ENCODE measurements around the gene NUDT3.

DNA sequence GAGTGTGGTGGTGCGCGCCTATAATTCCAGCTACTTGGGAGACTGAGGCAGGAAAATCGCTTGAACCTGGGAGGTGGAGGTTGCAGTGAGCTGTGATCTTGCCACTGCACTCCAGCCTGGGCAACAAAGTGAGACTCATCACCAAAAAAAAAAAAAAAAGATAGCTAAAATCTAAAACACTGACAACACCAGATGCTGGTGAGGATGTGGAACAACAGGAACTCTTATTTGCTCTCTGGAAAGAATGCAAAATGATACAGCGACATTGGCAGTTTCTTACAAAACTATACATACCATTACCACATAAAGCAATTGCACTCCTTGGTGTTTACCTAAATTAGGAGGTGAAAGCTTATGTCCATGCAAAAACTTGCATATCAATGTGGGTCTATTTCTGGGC, 80.2 kb downstream of the NUDT3 start:
- TF ChIP-seq, protein P1, sequence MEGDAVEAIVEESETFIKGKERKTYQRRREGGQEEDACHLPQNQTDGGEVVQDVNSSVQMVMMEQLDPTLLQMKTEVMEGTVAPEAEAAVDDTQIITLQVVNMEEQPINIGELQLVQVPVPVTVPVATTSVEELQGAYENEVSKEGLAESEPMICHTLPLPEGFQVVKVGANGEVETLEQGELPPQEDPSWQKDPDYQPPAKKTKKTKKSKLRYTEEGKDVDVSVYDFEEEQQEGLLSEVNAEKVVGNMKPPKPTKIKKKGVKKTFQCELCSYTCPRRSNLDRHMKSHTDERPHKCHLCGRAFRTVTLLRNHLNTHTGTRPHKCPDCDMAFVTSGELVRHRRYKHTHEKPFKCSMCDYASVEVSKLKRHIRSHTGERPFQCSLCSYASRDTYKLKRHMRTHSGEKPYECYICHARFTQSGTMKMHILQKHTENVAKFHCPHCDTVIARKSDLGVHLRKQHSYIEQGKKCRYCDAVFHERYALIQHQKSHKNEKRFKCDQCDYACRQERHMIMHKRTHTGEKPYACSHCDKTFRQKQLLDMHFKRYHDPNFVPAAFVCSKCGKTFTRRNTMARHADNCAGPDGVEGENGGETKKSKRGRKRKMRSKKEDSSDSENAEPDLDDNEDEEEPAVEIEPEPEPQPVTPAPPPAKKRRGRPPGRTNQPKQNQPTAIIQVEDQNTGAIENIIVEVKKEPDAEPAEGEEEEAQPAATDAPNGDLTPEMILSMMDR (conservative IDR thresholded peaks at IDR 0.05; ENCODE audit: low read depth in 2 of 2), result no peak
- TF ChIP-seq EZH2 (IDR thresholded peaks at IDR 0.05; ENCODE audit: low read depth, unreplicated experiment) (no peak), POLR2AphosphoS5 (IDR thresholded peaks at IDR 0.05; ENCODE audit: low read depth) (no peak)
- TF ChIP-seq, protein P2, sequence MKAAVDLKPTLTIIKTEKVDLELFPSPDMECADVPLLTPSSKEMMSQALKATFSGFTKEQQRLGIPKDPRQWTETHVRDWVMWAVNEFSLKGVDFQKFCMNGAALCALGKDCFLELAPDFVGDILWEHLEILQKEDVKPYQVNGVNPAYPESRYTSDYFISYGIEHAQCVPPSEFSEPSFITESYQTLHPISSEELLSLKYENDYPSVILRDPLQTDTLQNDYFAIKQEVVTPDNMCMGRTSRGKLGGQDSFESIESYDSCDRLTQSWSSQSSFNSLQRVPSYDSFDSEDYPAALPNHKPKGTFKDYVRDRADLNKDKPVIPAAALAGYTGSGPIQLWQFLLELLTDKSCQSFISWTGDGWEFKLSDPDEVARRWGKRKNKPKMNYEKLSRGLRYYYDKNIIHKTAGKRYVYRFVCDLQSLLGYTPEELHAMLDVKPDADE (IDR thresholded peaks at IDR 0.05), result no peak
